HEK293T (cell line): ENCODE measurements around the gene HS3ST6.

ENCODE experiments used
- LEF1 ChIP-seq: fragments of 450-650 bp; IDR thresholded peaks from 2 replicates; pipeline ENCODE4 v1.6.1; 2017; ENCODE audit warnings: mild to moderate bottlenecking, borderline replicate concordance
- TARDBP ChIP-seq: fragments of 450-650 bp; IDR thresholded peaks from 2 replicates; pipeline ENCODE4 v1.6.1; 2016

GRCh38 chr16:1907226-1907860, 10.9 kb downstream of the HS3ST6 start:
- TF ChIP-seq LEF1: no peak
- TF ChIP-seq TARDBP: no peak
